Stimulated activated naive CD8-positive, alpha-beta T cell treated with anti-CD3 and anti-CD28 coated beads, Interleukin-15, Interleukin-2, amounts not matched to agents 100 ng/mL and 50 ng/mL, for 24 hours (primary cell): ENCODE results near the gene FIG4.
"Not testable (repeated sequence)": the region's sequence is repeated elsewhere in the genome, so short reads cannot be mapped to it uniquely, and the experiment has no call there.

Experiments
- H3K27ac Mint-ChIP-seq: one replicate; pipeline ENCODE4 v1.8.0; 2021; ENCODE audit warnings: mild to moderate bottlenecking, mixed read lengths
- H3K27me3 Mint-ChIP-seq: one replicate; pipeline ENCODE4 v1.8.0; 2021; ENCODE audit warnings: mixed read lengths
- H3K36me3 Mint-ChIP-seq: one replicate; pipeline ENCODE4 v1.8.0; 2021; ENCODE audit warnings: low read depth, mixed read lengths
- H3K4me1 Mint-ChIP-seq: one replicate; pipeline ENCODE4 v1.8.0; 2021; ENCODE audit warnings: low read depth, mixed read lengths
- H3K4me3 Mint-ChIP-seq: one replicate; pipeline ENCODE4 v1.8.0; 2021; ENCODE audit warnings: mild to moderate bottlenecking, mixed read lengths
- H3K9me3 Mint-ChIP-seq: one replicate; pipeline ENCODE4 v1.8.0; 2021; ENCODE audit warnings: mixed read lengths

FIG4 gene

GRCh38 chr6:109861946-109862345, 170.8 kb downstream of the FIG4 start:
- no peaks in the 10 kb centered on the region for H3K36me3 Mint-ChIP-seq
- no peak overlapping the region for H3K27ac Mint-ChIP-seq
- no peaks in the 10 kb centered on the region for H3K4me1 Mint-ChIP-seq
- no peaks in the 10 kb centered on the region for H3K9me3 Mint-ChIP-seq
- H3K27me3 Mint-ChIP-seq: no peaks in the 10 kb centered on the region
- H3K4me3 Mint-ChIP-seq: no peak overlapping the region

- no peaks in the 10 kb centered on the region for H3K9me3 Mint-ChIP-seq
- peaks cover 9% of the 10 kb centered on the region for H3K27me3 Mint-ChIP-seq
Observed at GRCh38 chr6:109864050-109864449, 173.0 kb downstream of the FIG4 start.

GRCh38 chr6:109865968-109866367, 174.9 kb downstream of the FIG4 start:
- H3K27ac Mint-ChIP-seq: no peak overlapping the region
- H3K36me3 Mint-ChIP-seq: no peaks in the 10 kb centered on the region
- H3K4me3 Mint-ChIP-seq: no peak overlapping the region
- no peaks in the 10 kb centered on the region for H3K9me3 Mint-ChIP-seq
- peaks cover 9% of the 10 kb centered on the region for H3K27me3 Mint-ChIP-seq
- H3K4me1 Mint-ChIP-seq: no peaks in the 10 kb centered on the region

More at GRCh38 chr6:109864050-109864449, 173.0 kb downstream of the FIG4 start:
- Mint-ChIP-seq H3K27ac (no peak overlapping the region), H3K4me1 (no peaks in the 10 kb centered on the region), H3K36me3 (no peaks in the 10 kb centered on the region), H3K4me3 (no peak overlapping the region)

DNA sequence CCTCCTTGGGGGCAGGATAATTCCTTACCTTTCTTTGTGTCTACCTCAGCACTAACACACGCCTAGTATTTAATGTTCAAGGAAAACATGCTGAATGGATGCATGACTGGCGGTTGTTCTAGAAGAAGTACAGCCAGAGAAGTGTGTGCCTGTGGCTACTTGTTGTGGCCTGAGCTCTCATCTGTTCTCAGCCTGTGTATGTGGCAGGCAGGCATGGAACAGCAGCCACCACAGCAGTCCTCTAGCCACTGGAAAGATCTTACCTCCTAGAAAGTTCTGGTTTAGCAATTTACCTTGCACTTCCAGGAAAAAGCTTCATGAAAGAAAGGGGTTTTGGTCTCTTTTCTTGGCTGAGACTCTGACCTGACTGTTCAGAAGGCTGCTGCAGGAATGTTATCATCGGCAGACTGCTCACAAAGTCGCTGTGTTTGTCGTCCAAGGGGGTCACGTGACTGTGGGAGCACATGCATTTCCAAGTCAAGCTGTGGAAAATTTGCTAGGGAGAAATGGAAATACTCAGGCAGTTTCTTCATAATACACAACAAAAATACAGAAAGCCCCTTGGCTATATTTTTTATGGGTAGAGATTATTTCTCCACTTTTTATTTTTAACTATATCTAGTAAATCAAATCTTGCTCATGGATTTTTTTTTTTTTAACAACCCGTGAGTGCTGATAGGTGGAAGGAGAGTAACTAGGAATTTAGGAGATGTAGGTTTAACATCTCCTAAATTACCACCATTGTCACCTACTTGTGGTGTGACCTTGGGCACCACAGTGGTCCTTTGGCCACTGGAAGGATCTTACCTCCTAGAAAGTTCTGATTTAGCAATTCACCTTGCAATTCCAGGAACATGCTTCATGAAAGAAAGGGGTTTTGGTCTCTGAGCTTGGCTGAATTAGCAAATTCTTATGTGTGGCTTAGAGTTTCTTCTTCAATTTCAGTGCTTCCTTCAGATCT, 176.2 kb downstream of the FIG4 start:
- Mint-ChIP-seq H3K4me3 (no peak overlapping the region), H3K36me3 (no peaks in the 10 kb centered on the region), H3K9me3 (no peaks in the 10 kb centered on the region), H3K27ac (no peak overlapping the region), H3K4me1 (no peaks in the 10 kb centered on the region), H3K27me3 (peaks cover 9% of the 10 kb centered on the region)

DNA sequence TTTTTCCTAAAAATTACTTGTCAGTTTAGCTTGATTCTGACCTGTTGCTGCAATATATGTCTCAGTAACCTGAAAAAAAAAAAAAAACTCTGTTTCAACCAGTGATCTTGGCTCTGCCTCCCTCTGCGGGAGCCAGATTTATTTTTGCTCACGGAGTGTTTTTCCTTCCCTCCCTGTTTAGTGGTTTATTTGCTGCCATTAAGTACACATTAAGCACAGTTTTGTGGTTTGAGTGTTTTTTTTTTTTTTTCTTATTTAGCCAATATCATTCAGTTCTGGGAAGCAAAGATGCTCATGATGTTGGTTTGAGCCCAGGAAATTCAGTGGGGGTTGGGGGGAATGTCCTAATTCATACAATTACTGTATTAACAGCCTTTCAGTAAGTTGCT, 176.9 kb downstream of the FIG4 start:
- H3K4me1 Mint-ChIP-seq: no peaks in the 10 kb centered on the region
- no peaks in the 10 kb centered on the region for H3K9me3 Mint-ChIP-seq
- no peak overlapping the region for H3K27ac Mint-ChIP-seq
- H3K27me3 Mint-ChIP-seq: peaks cover 9% of the 10 kb centered on the region
- no peaks in the 10 kb centered on the region for H3K36me3 Mint-ChIP-seq
- no peak overlapping the region for H3K4me3 Mint-ChIP-seq

DNA sequence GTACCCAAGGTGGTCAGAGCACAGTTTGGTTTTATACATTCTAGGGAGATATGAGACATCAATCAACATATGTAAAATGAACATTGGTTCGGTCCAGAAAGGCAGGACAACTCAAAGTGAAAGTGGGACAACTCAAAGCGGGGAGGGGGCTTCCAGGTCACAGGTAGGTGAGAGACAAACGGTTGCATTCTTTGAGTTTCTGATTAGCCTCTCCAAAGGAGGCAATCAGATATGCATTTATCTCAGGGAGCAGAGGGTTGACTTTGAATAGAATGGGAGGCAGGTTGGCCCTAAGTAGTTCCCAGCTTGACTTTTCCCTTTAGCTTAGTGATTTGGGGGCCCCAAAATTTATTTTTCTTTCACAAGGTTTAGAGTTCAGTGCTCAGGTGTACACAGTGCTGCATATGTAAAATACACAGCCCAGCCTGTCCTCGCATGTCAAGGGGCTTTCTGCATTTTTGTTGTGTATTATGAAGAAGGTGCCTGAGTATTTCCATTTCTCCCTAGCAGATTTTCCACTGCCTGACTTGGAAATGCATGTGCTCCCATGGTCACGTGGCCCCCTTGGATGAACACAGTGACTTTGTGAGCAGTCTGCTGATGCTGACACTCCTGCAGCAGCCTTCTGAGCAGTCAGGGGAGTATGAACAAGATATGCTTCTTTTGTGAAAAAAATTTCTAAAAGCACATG, 178.4 kb downstream of the FIG4 start:
- H3K4me1 Mint-ChIP-seq, H3K36me3 Mint-ChIP-seq, H3K27ac Mint-ChIP-seq, H3K4me3 Mint-ChIP-seq, H3K9me3 Mint-ChIP-seq: not testable (repeated sequence)
- peaks cover 15% of the 10 kb centered on the region for H3K27me3 Mint-ChIP-seq

GRCh38 chr6:109870089-109870410, 179.0 kb downstream of the FIG4 start:
- Mint-ChIP-seq H3K4me3 (no peak overlapping the region), H3K9me3 (no peaks in the 10 kb centered on the region), H3K36me3 (no peaks in the 10 kb centered on the region), H3K4me1 (no peaks in the 10 kb centered on the region), H3K27me3 (peaks cover 16% of the 10 kb centered on the region), H3K27ac (no peak overlapping the region)

DNA sequence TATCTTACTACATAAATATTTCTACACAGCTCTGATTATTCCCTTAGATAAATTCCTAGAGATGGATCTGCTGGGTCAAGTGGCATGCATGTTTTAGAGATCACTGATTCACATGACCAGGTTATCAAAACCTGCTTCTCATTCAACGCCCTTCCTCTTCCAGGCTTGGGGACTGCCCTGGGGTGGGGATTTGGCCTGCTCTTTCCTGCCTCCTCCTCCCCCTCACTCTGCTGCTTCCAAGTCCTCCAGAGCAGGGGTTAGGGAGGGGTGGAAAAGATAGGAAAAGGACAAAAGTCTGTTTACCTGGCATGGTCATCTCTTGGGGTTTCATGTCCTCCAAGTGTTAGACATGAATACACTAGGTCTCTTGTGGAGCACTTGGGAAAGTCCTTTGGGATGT, 181.5 kb downstream of the FIG4 start:
- Mint-ChIP-seq H3K27me3 (peaks cover 20% of the 10 kb centered on the region), H3K9me3 (no peaks in the 10 kb centered on the region), H3K4me1 (no peaks in the 10 kb centered on the region), H3K4me3 (no peak overlapping the region), H3K27ac (no peak overlapping the region), H3K36me3 (no peaks in the 10 kb centered on the region)

- no peaks in the 10 kb centered on the region for H3K36me3 Mint-ChIP-seq
- peaks cover 20% of the 10 kb centered on the region for H3K27me3 Mint-ChIP-seq
- no peaks in the 10 kb centered on the region for H3K4me1 Mint-ChIP-seq
- no peak overlapping the region for H3K4me3 Mint-ChIP-seq
- no peaks in the 10 kb centered on the region for H3K9me3 Mint-ChIP-seq
- no peak overlapping the region for H3K27ac Mint-ChIP-seq
Observed at GRCh38 chr6:109872968-109873545, 182.0 kb downstream of the FIG4 start.

DNA sequence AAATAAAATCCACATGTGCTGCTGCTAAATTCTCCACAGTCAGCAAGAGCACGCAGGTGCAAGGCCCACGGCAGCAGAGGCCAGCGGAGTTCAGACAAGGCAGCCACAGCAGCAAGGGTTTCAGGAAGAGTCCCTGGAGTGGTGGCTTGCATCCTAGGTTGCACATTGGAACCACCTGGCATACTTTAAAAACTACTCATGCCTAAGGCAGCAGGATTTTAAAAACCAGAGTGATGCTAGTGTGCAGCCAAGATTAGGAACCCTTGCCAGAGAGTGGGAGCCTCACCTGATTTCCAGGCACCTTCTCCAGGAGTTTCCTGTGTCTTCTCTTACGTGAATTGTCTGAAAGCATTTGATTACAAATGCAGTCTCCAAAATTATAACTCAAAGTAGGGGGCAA, 183.0 kb downstream of the FIG4 start:
- Mint-ChIP-seq H3K9me3 (no peaks in the 10 kb centered on the region), H3K27me3 (peaks cover 26% of the 10 kb centered on the region), H3K4me3 (no peak overlapping the region), H3K4me1 (no peaks in the 10 kb centered on the region), H3K36me3 (no peaks in the 10 kb centered on the region), H3K27ac (no peak overlapping the region)

DNA sequence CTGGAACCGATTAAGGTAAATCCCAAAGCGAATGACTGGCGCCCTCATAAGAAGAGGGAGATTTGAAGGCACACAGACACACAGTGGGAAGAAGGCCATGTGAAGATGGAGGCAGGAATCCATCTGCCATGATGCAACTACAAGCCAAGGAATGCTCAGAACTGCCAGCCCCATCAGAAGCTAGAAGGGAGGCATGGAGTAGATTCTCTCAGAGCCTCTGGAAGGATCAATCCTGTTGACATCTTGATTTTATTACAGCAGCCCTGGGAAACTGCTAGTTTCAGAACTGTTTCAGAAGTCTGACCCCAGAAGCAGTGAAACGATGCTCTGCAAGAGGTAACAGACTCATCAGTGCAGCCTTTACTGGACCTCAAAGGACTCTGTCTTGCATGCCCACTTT, 183.5 kb downstream of the FIG4 start:
- no peaks in the 10 kb centered on the region for H3K9me3 Mint-ChIP-seq
- H3K36me3 Mint-ChIP-seq: no peaks in the 10 kb centered on the region
- H3K4me3 Mint-ChIP-seq: no peak overlapping the region
- no peaks in the 10 kb centered on the region for H3K4me1 Mint-ChIP-seq
- no peak overlapping the region for H3K27ac Mint-ChIP-seq
- H3K27me3 Mint-ChIP-seq: peaks cover 26% of the 10 kb centered on the region
